GM12891 (cell line): ENCODE data around the gene TEX51.

Experiments used
- POLR2A ChIP-seq: IDR thresholded peaks from 2 replicates; pipeline ENCODE4 v1.6.1; 2011; ENCODE audit warnings: low read depth, low read length, control low read depth
- POLR2AphosphoS5 ChIP-seq: IDR thresholded peaks from 2 replicates; pipeline ENCODE4 v1.6.1; 2011; ENCODE audit warnings: low read depth, low read length, control low read depth
- POU2F2 ChIP-seq: IDR thresholded peaks from 2 replicates; pipeline ENCODE4 v1.6.1; 2011; ENCODE audit warnings: low read depth, mild to moderate bottlenecking, control low read depth, low read length, moderate library complexity

GRCh38 chr2:126864861-126865260 lies 33.8 kb upstream of the TEX51 start:
- TF ChIP-seq POU2F2 (no peak), POLR2AphosphoS5 (no peak), POLR2A (no peak)
